Astrocyte (in vitro differentiated cells and primary cell): ENCODE results near the gene DCHS2. TPM values are rescaled to one million over a fixed set of nuclear protein-coding genes. Genes with fewer than 3 reads are reported as not detected.

Experiments
- DNase-seq: peaks from one replicate; pipeline ENCODE4 v3.0.0-alpha.2; 2010; ENCODE audit warnings: low read depth
- FAIRE-seq: peaks from 2 replicates; lab custom pipeline; 2011; peaks lifted over from hg19 to GRCh38; lab: Jason Lieb, UNC
- H2AFZ ChIP-seq: 2 replicates; pipeline ENCODE4 v1.6.0; 2012; ENCODE audit warnings: low read depth, low read length, inconsistent platforms
- H3K27ac ChIP-seq: 2 replicates; pipeline ENCODE4 v1.5.1; 2011; ENCODE audit warnings: low read depth, low read length, inconsistent platforms
- H3K27me3 ChIP-seq: 2 replicates; pipeline ENCODE4 v1.6.0; 2011; ENCODE audit warnings: low read length, inconsistent platforms; ENCODE audit not compliant: insufficient read depth
- H3K36me3 ChIP-seq: 2 replicates; pipeline ENCODE4 v1.5.1; 2011; ENCODE audit warnings: low read length, inconsistent platforms; ENCODE audit not compliant: insufficient read depth
- H3K4me1 ChIP-seq: 2 replicates; pipeline ENCODE4 v1.5.1; 2011; ENCODE audit warnings: low read length, inconsistent platforms; ENCODE audit not compliant: insufficient read depth
- H3K4me2 ChIP-seq: 2 replicates; pipeline ENCODE4 v1.6.0; 2012; ENCODE audit warnings: low read length, inconsistent platforms
- H3K4me3 ChIP-seq: 2 replicates; pipeline ENCODE4 v1.5.1; 2011; ENCODE audit warnings: low read depth, mild to moderate bottlenecking, low read length, inconsistent platforms; ENCODE audit not compliant: insufficient read depth
- H3K79me2 ChIP-seq: 2 replicates; pipeline ENCODE4 v1.6.0; 2012; ENCODE audit warnings: mild to moderate bottlenecking, low read length, inconsistent platforms; ENCODE audit not compliant: insufficient read depth
- H3K9ac ChIP-seq: 2 replicates; pipeline ENCODE4 v1.6.0; 2012; ENCODE audit warnings: mild to moderate bottlenecking, low read length, inconsistent platforms
- H3K9me3 ChIP-seq: 2 replicates; pipeline ENCODE4 v1.5.1; 2012; ENCODE audit warnings: low read depth, mild to moderate bottlenecking, low read length, inconsistent platforms; ENCODE audit not compliant: insufficient read depth
- H4K20me1 ChIP-seq: 2 replicates; pipeline ENCODE4 v1.6.0; 2012; ENCODE audit warnings: low read length, inconsistent platforms; ENCODE audit not compliant: insufficient read depth
- H3K27ac Mint-ChIP-seq: one replicate; pipeline ENCODE4 v1.8.0; 2021; ENCODE audit warnings: mild to moderate bottlenecking, mixed read lengths; ENCODE audit not compliant: unreplicated experiment
- H3K27me3 Mint-ChIP-seq: one replicate; pipeline ENCODE4 v1.8.0; 2021; ENCODE audit warnings: low read depth, mixed read lengths; ENCODE audit not compliant: unreplicated experiment
- H3K36me3 Mint-ChIP-seq: one replicate; pipeline ENCODE4 v1.8.0; 2021; ENCODE audit warnings: low read depth, mixed read lengths; ENCODE audit not compliant: unreplicated experiment
- H3K4me1 Mint-ChIP-seq: one replicate; pipeline ENCODE4 v1.8.0; 2021; ENCODE audit warnings: low read depth, mixed read lengths; ENCODE audit not compliant: unreplicated experiment
- H3K4me3 Mint-ChIP-seq: one replicate; pipeline ENCODE4 v1.8.0; 2021; ENCODE audit warnings: mild to moderate bottlenecking, moderate library complexity, mixed read lengths; ENCODE audit not compliant: unreplicated experiment
- H3K9me3 Mint-ChIP-seq: one replicate; pipeline ENCODE4 v1.8.0; 2021; ENCODE audit warnings: mild to moderate bottlenecking, mixed read lengths; ENCODE audit not compliant: unreplicated experiment
- EZH2 ChIP-seq: IDR thresholded peaks from 2 replicates; pipeline ENCODE4 v1.6.1; 2012; ENCODE audit warnings: mild to moderate bottlenecking, low read length, inconsistent platforms; ENCODE audit not compliant: insufficient read depth
- total RNA-seq: library from RNA; stranded (reverse); gene quantifications from 2 replicates; pipeline ENCODE4 v1.2.1, GENCODE V29; 2021
- TF ChIP-seq, protein P1 (sequence below): IDR thresholded peaks from 2 replicates; pipeline ENCODE4 v1.5.1; 2011; ENCODE audit warnings: low read depth, mild to moderate bottlenecking, inconsistent platforms, low read length, moderate library complexity; ENCODE audit not compliant: insufficient read depth

Gene DCHS2
- total RNA-seq, 1 donor from 2014 or later, result 0.25 TPM

DNA sequence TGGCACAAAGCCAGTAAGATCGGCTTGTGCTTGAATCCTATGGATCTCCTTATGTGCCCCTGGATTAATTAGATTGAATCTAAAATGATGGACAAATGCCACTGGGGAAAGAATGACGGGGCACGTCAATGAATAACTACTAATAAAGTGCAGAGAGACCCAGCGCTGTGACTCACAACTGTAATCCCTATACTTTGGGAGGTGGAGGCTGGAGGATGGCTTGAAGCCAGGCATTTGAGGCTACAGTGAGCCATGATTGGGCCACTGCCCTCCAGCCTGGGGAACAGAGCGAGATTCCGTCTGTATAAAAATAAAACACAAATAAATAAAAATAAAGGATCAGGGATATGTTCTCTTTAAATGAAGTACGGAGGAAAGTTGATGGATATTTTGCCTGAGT is 179.4 kb downstream of the DCHS2 start:
- Histone ChIP-seq H3K27ac (no peak overlapping the region), H3K4me2 (no peak overlapping the region), H3K4me1 (no peaks in the 10 kb centered on the region), H2AFZ (no peak overlapping the region), H3K9me3 (no peaks in the 10 kb centered on the region), H3K79me2 (no peaks in the 10 kb centered on the region), H4K20me1 (no peaks in the 10 kb centered on the region), H3K36me3 (no peaks in the 10 kb centered on the region), H3K4me3 (no peak overlapping the region), H3K9ac (no peak overlapping the region), H3K27me3 (no peaks in the 10 kb centered on the region)
- no peak overlapping the region for H3K27ac Mint-ChIP-seq
- no peaks in the 10 kb centered on the region for H3K4me1 Mint-ChIP-seq
- H3K36me3 Mint-ChIP-seq, result no peaks in the 10 kb centered on the region
- FAIRE-seq (no peak), DNase-seq (no peak)
- TF ChIP-seq, protein P1, sequence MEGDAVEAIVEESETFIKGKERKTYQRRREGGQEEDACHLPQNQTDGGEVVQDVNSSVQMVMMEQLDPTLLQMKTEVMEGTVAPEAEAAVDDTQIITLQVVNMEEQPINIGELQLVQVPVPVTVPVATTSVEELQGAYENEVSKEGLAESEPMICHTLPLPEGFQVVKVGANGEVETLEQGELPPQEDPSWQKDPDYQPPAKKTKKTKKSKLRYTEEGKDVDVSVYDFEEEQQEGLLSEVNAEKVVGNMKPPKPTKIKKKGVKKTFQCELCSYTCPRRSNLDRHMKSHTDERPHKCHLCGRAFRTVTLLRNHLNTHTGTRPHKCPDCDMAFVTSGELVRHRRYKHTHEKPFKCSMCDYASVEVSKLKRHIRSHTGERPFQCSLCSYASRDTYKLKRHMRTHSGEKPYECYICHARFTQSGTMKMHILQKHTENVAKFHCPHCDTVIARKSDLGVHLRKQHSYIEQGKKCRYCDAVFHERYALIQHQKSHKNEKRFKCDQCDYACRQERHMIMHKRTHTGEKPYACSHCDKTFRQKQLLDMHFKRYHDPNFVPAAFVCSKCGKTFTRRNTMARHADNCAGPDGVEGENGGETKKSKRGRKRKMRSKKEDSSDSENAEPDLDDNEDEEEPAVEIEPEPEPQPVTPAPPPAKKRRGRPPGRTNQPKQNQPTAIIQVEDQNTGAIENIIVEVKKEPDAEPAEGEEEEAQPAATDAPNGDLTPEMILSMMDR, result no peak
- TF ChIP-seq EZH2, result no peak
- H3K27me3 Mint-ChIP-seq, result no peaks in the 10 kb centered on the region
- H3K4me3 Mint-ChIP-seq, result no peak overlapping the region
- H3K9me3 Mint-ChIP-seq, result peaks cover 7% of the 10 kb centered on the region

DNA sequence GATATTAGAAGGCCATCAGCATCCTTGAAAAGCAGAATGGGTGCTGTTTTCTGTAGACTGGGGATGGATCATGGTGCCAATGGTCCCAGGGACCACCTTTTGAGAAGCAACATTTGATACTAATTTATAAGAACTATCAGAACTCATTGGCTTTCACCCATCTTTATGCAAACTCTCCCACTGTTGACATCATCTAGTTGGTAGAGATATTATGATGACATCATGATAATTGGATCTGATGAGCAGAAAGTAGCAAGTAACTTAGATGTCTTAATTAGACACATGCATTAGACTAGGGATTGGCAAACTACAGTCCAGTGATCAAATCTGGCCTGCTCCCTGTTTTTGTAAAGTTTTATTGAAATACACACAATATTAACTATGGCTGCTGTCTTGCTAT is 181.0 kb downstream of the DCHS2 start:
- Histone ChIP-seq H3K4me3 (no peak overlapping the region), H3K9me3 (no peaks in the 10 kb centered on the region), H3K36me3 (no peaks in the 10 kb centered on the region), H3K4me2 (no peak overlapping the region), H3K4me1 (no peaks in the 10 kb centered on the region), H3K27me3 (no peaks in the 10 kb centered on the region), H4K20me1 (no peaks in the 10 kb centered on the region), H3K79me2 (no peaks in the 10 kb centered on the region), H2AFZ (no peak overlapping the region), H3K27ac (no peak overlapping the region), H3K9ac (no peak overlapping the region)
- DNase-seq, result no peak
- FAIRE-seq, result no peak
- TF ChIP-seq, protein P1, result no peak
- no peak for TF ChIP-seq EZH2
- no peaks in the 10 kb centered on the region for H3K27me3 Mint-ChIP-seq
- H3K9me3 Mint-ChIP-seq, result peaks cover 7% of the 10 kb centered on the region
- no peaks in the 10 kb centered on the region for H3K36me3 Mint-ChIP-seq
- H3K4me3 Mint-ChIP-seq, result no peak overlapping the region
- no peak overlapping the region for H3K27ac Mint-ChIP-seq
- no peaks in the 10 kb centered on the region for H3K4me1 Mint-ChIP-seq

DNA sequence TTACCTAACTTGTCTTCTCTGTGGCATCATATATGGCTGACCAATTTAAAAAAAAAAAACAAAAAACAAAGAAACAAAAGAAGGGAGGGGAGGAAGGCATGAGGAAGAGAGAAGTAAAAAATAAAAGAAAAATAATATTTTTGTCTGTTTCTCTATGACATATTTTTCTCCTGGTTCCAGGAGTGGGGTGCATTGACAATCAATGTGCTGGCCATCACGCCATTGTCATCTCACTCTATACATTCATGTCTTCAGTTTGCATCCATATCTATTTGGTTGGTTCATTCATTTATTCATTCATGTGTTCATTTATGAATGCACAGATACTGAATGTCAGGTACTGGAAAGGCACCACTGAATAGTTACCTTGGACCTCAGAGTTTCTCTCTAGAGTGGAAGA is 183.4 kb downstream of the DCHS2 start:
- Histone ChIP-seq H3K9ac (no peak overlapping the region), H3K4me3 (no peak overlapping the region), H3K4me1 (no peaks in the 10 kb centered on the region), H3K9me3 (no peaks in the 10 kb centered on the region), H3K4me2 (no peak overlapping the region), H3K27me3 (no peaks in the 10 kb centered on the region), H3K79me2 (no peaks in the 10 kb centered on the region), H2AFZ (no peak overlapping the region), H4K20me1 (no peaks in the 10 kb centered on the region), H3K36me3 (no peaks in the 10 kb centered on the region), H3K27ac (no peak overlapping the region)
- Mint-ChIP-seq H3K36me3 (no peaks in the 10 kb centered on the region), H3K27me3 (no peaks in the 10 kb centered on the region), H3K9me3 (peaks cover 7% of the 10 kb centered on the region), H3K27ac (no peak overlapping the region), H3K4me1 (no peaks in the 10 kb centered on the region), H3K4me3 (no peak overlapping the region)
- FAIRE-seq (no peak), DNase-seq (no peak)
- TF ChIP-seq, protein P1, result no peak
- TF ChIP-seq EZH2, result no peak
